Stomach (tissue), 9 donors: ENCODE results near the gene NEURL1B. TPM values are rescaled to one million over a fixed set of nuclear protein-coding genes. Genes with fewer than 3 reads are reported as not detected.

ENCODE experiments used
- DNase-seq, 2 donors: peaks; one replicate each; pipeline versions ENCODE4 v3.0.0 to v3.0.0-alpha.2; 2013 to 2019
- H3K27ac ChIP-seq, 5 donors: fragments of 200-600 bp in 4 of 5; sonication (generic) in 4 of 5; one replicate each; pipeline ENCODE4 v1.5.1; 2013 to 2019; ENCODE audit warnings: mild to moderate bottlenecking in 1 of 5, moderate library complexity in 1 of 5
- H3K27me3 ChIP-seq, 3 donors: fragments of 200-600 bp; sonication (generic); one replicate each; pipeline ENCODE4 v1.5.1; 2017 to 2019; ENCODE audit warnings: mixed run types in 1 of 3
- H3K36me3 ChIP-seq, 4 donors: fragments of 200-600 bp; sonication (generic); 1 replicate in 3 of 4; 2 replicates in 1 of 4; pipeline ENCODE4 v1.5.1; 2016 to 2019
- H3K4me1 ChIP-seq, 4 donors: fragments of 200-600 bp; sonication (generic); one replicate each; pipeline ENCODE4 v1.5.1; 2016 to 2019
- H3K4me3 ChIP-seq, 4 donors: fragments of 200-600 bp; sonication (generic) in 3 of 4; one replicate each; pipeline ENCODE4 v1.5.1; 2016 to 2019; ENCODE audit warnings: mild to moderate bottlenecking in 1 of 4
- H3K9me3 ChIP-seq, 4 donors: fragments of 200-600 bp; sonication (generic); one replicate each; pipeline ENCODE4 v1.5.1; 2016 to 2019
- CTCF ChIP-seq, 7 experiments: fragments of 450-650 bp in 4 of 7; fragments of 200-600 bp in 3 of 7; sonication (generic) in 3 of 7; IDR thresholded peaks; one replicate each; pipeline ENCODE4 v1.5.1; 2016 to 2019; ENCODE audit warnings: antibody characterized with exemption in 7 of 7, control low read depth in 2 of 7, mild to moderate bottlenecking in 1 of 7
- EP300 ChIP-seq: sonication (generic); formaldehyde crosslinking; IDR thresholded peaks from one replicate; pipeline ENCODE4 v1.6.1; 2017; ENCODE audit warnings: antibody characterized with exemption
- POLR2A ChIP-seq, 4 donors: fragments of 450-650 bp; IDR thresholded peaks; one replicate each; pipeline ENCODE4 v1.6.1; 2016; ENCODE audit warnings: antibody characterized with exemption in 4 of 4, control low read depth in 2 of 4, mild to moderate bottlenecking in 1 of 4, moderate library complexity in 1 of 4
- POLR2AphosphoS5 ChIP-seq, 3 donors: sonication (generic); formaldehyde crosslinking; IDR thresholded peaks; one replicate each; pipeline ENCODE4 v1.6.1; 2016; ENCODE audit warnings: antibody characterized with exemption in 3 of 3
- WGBS, 5 donors: extraction: QIAGEN DNeasy Blood & Tissue Kit in 3 of 5; methylation state at CpG; one replicate each; pipeline versions ENCODE4 v1.1.5 to v1.1.7; 2013 to 2018; 5-methylcytosine and 5-hydroxymethylcytosine counted together
- intact Hi-C: fragments of 100-400 bp; cut with DNase I; formaldehyde crosslinking; loops from one replicate; pipeline ENCODE4 v1.15.1; 2023; ENCODE audit warnings: low total_unique reads
- polyA plus RNA-seq, 3 donors: library from polyadenylated mRNA; stranded (reverse); fragments of 200-250 nt; gene quantifications; one replicate each; pipeline ENCODE4 v1.2.3, GENCODE V29; 2013
- total RNA-seq, 5 donors: library from RNA; depleted of rRNA; stranded (reverse); fragments of >200 nt; gene quantifications; one replicate each; pipeline versions ENCODE4 v1.1.0 to v1.2.3, GENCODE V29; 2014 to 2016
- donor health status: healthy with polysubstance abuse.
- donor health status: Bipolar disorder and iron deficiency.
- donor health status: healthy.

NEURL1B gene
- total and polyA plus RNA-seq, 8 donors = 2.7 to 60.3 (median 9.8) TPM

- no peak overlapping the region for H3K4me3 ChIP-seq
- H3K27me3 ChIP-seq = peaks cover 0 to 10% (median 3%) of the 10 kb centered on the region in 3 donors
- H3K27ac ChIP-seq = no peak overlapping the region
- H3K9me3 ChIP-seq = no peaks in the 10 kb centered on the region
- intact Hi-C loops = no loop called here
- no peak for TF ChIP-seq CTCF (IDR thresholded peaks at IDR 0.05)
- TF ChIP-seq POLR2AphosphoS5 (IDR thresholded peaks at IDR 0.05) = no peak
- TF ChIP-seq POLR2A (IDR thresholded peaks at IDR 0.05) = no peak
- TF ChIP-seq EP300 = no peak
- H3K36me3 ChIP-seq = no peaks in the 10 kb centered on the region
- 85 to 88% (median 86%) methylated on average over 11 of the region's 11 CpGs for WGBS, 5 donors
- no peak for DNase-seq
- peaks cover 7 to 24% (median 19%) of the 10 kb centered on the region in 4 donors for H3K4me1 ChIP-seq
Observed at GRCh38 chr5:172636279-172637050, 4.6 kb upstream of the NEURL1B start.

GRCh38 chr5:172637110-172637580 lies 3.9 kb upstream of the NEURL1B start:
- 37 to 69% (median 45%) methylated on average over 5 to 10 of the region's 10 CpGs for WGBS, 5 donors
- Histone ChIP-seq H3K4me1 (peaks cover 7 to 31% (median 25%) of the 10 kb centered on the region in 4 donors), H3K9me3 (no peaks in the 10 kb centered on the region), H3K27me3 (peaks cover 0 to 17% (median 7%) of the 10 kb centered on the region in 3 donors), H3K4me3 (no peak overlapping the region), H3K27ac (no peak overlapping the region), H3K36me3 (no peaks in the 10 kb centered on the region)
- no peak for TF ChIP-seq POLR2A (IDR thresholded peaks at IDR 0.05)
- no peak for TF ChIP-seq EP300
- TF ChIP-seq CTCF (IDR thresholded peaks at IDR 0.05) = no peak
- no peak for TF ChIP-seq POLR2AphosphoS5 (IDR thresholded peaks at IDR 0.05)
- intact Hi-C loops = no loop called here
- peak in 1 of 2 donors; percentile 67 for DNase-seq

GRCh38 chr5:172637740-172638139 lies 3.3 kb upstream of the NEURL1B start:
- TF ChIP-seq CTCF (IDR thresholded peaks at IDR 0.05) (no peak), EP300 (no peak)
- DNase-seq = no peak
- peaks cover 7 to 37% (median 28%) of the 10 kb centered on the region in 4 donors for H3K4me1 ChIP-seq
- no peak overlapping the region for H3K4me3 ChIP-seq
- no peaks in the 10 kb centered on the region for H3K36me3 ChIP-seq
- 77 to 90% (median 83%) methylated on average over 2 of the region's 2 CpGs for WGBS, 5 donors
- H3K27ac ChIP-seq = no peak overlapping the region
- H3K27me3 ChIP-seq = peaks cover 0 to 20% (median 7%) of the 10 kb centered on the region in 3 donors
- intact Hi-C loops = no loop called here
- H3K9me3 ChIP-seq = no peaks in the 10 kb centered on the region

GRCh38 chr5:172638209-172638768 lies 2.8 kb upstream of the NEURL1B start:
- Histone ChIP-seq H3K27me3 (peaks cover 0 to 20% (median 7%) of the 10 kb centered on the region in 3 donors), H3K36me3 (no peaks in the 10 kb centered on the region), H3K4me1 (peaks cover 7 to 42% (median 30%) of the 10 kb centered on the region in 4 donors), H3K27ac (no peak overlapping the region), H3K4me3 (no peak overlapping the region), H3K9me3 (no peaks in the 10 kb centered on the region)
- intact Hi-C loops = no loop called here
- no peak for TF ChIP-seq CTCF (IDR thresholded peaks at IDR 0.05)
- TF ChIP-seq POLR2A (IDR thresholded peaks at IDR 0.05) = no peak
- TF ChIP-seq POLR2AphosphoS5 (IDR thresholded peaks at IDR 0.05) = no peak
- no peak for TF ChIP-seq EP300
- no peak for DNase-seq
- 83 to 94% (median 86%) methylated on average over 3 of the region's 3 CpGs for WGBS, 5 donors
